Epithelial cell of esophagus (primary cell): ENCODE data around the gene CNGB1.
"Not testable (repeated sequence)": the region's sequence is repeated elsewhere in the genome, so short reads cannot be mapped to it uniquely, and the experiment has no call there.

Experiments used
- DNase-seq: peaks from one replicate; pipeline ENCODE4 v3.0.0; 2010; ENCODE audit warnings: low read depth
- H3K4me3 ChIP-seq: 2 replicates; pipeline ENCODE4 v1.5.1; 2011; ENCODE audit warnings: mild to moderate bottlenecking, low read length, control low read depth
- TF ChIP-seq, protein P1 (sequence below): IDR thresholded peaks from 2 replicates; pipeline ENCODE4 v1.5.1; 2011; ENCODE audit warnings: low read depth, mild to moderate bottlenecking, low read length, control low read depth, inconsistent platforms; ENCODE audit not compliant: insufficient read depth; ENCODE audit errors: missing control alignments

The CNGB1 gene

GRCh38 chr16:57948027-57948426 lies 22.9 kb downstream of the CNGB1 start:
- TF ChIP-seq, protein P1, sequence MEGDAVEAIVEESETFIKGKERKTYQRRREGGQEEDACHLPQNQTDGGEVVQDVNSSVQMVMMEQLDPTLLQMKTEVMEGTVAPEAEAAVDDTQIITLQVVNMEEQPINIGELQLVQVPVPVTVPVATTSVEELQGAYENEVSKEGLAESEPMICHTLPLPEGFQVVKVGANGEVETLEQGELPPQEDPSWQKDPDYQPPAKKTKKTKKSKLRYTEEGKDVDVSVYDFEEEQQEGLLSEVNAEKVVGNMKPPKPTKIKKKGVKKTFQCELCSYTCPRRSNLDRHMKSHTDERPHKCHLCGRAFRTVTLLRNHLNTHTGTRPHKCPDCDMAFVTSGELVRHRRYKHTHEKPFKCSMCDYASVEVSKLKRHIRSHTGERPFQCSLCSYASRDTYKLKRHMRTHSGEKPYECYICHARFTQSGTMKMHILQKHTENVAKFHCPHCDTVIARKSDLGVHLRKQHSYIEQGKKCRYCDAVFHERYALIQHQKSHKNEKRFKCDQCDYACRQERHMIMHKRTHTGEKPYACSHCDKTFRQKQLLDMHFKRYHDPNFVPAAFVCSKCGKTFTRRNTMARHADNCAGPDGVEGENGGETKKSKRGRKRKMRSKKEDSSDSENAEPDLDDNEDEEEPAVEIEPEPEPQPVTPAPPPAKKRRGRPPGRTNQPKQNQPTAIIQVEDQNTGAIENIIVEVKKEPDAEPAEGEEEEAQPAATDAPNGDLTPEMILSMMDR: no peak

DNA sequence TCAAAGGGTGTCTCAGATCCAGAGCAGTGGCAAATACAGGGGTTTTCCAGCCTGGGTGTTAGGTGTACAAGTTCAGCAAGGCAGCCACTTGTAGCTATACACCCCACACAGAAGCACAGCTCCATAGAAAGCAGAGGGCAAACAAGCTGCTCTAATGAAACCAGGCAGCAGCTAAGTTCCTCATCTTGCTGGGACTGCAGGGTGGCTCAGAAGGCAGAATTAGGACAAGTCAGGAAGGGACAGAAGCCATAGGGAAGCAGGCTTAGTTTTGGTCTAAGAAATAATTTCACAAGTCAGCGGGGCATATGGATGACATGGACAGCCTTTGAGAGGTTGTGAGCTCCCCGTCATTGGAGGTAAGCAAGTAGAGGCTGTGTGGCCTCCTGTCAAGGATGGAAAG lies 23.7 kb downstream of the CNGB1 start:
- no peak for DNase-seq
- TF ChIP-seq, protein P1: no peak
- H3K4me3 ChIP-seq: no peak overlapping the region

More at GRCh38 chr16:57948027-57948426, 22.9 kb downstream of the CNGB1 start:
- no peak for DNase-seq
- no peak overlapping the region for H3K4me3 ChIP-seq

GRCh38 chr16:57946181-57946801 lies 24.6 kb downstream of the CNGB1 start:
- no peak for DNase-seq

DNA sequence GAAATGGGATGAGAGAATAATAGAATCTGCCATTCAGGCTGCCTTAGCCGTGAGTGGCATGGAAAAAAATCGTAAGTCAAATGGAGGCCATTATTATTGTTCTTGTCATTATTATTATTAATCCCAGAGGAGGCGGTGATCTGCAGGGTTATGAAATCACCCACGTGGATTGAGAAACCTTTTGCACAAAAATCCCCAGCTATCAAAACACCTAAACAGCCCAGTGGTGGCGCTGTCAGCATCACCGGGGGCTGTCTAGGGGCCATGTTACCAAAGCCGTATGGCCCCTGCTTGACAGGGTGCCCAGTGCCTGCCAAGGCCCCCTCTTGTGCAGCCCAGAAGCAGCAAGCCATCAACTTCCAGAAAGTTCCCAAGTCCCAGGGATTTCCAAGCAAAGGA lies 25.2 kb downstream of the CNGB1 start:
- TF ChIP-seq, protein P1: peak; percentile 32
- peak; percentile 54 for DNase-seq
- no peak overlapping the region for H3K4me3 ChIP-seq

More at GRCh38 chr16:57946181-57946801, 24.6 kb downstream of the CNGB1 start:
- H3K4me3 ChIP-seq: no peak overlapping the region
- TF ChIP-seq, protein P1: no peak

GRCh38 chr16:57944970-57945739 lies 25.8 kb downstream of the CNGB1 start:
- no peak overlapping the region for H3K4me3 ChIP-seq
- TF ChIP-seq, protein P1: no peak
- no peak for DNase-seq

GRCh38 chr16:57943381-57943780 lies 27.5 kb downstream of the CNGB1 start:
- H3K4me3 ChIP-seq, DNase-seq: not testable (repeated sequence)

- not testable (repeated sequence) for H3K4me3 ChIP-seq, DNase-seq
Observed at GRCh38 chr16:57941901-57942300, 29.0 kb downstream of the CNGB1 start.
